A673 (cell line): ENCODE data around the gene DNAH7.

Source experiments
- EZH2 ChIP-seq: fragments of 200-600 bp; sonication (generic); IDR thresholded peaks from 2 replicates; pipeline ENCODE4 v1.6.1; 2017; ENCODE audit warnings: borderline replicate concordance, low read depth, mild to moderate bottlenecking, mixed read lengths, antibody characterized with exemption, low read length; ENCODE audit not compliant: poor library complexity, severe bottlenecking
- TF ChIP-seq, protein P1 (sequence below): fragments of 300-800, 200-600 bp; sonication (generic); conservative IDR thresholded peaks from 2 replicates; pipeline ENCODE4 v1.5.1; 2017; ENCODE audit warnings: low read depth, mild to moderate bottlenecking, antibody characterized with exemption, low read length, moderate library complexity, mixed read lengths

DNA sequence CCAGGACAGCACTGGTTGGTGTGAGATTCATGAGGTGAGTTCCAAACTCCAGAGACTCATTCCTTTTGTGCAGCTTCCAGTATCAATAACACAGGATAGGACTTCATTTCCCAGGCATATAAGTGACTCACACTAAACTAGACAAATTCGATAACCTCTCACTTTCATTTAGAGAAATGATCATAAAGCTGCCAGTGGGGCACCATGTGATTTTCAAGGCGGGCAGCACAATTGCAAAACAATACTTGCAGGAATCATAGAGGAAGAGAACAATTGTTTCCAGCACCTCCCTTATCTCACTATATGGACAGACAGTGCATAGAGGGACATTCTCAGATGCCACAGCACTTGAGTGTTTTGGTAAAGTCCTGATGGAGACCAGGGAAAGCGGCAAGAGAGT, 31.3 kb upstream of the DNAH7 start:
- TF ChIP-seq EZH2: no peak
- TF ChIP-seq, protein P1, sequence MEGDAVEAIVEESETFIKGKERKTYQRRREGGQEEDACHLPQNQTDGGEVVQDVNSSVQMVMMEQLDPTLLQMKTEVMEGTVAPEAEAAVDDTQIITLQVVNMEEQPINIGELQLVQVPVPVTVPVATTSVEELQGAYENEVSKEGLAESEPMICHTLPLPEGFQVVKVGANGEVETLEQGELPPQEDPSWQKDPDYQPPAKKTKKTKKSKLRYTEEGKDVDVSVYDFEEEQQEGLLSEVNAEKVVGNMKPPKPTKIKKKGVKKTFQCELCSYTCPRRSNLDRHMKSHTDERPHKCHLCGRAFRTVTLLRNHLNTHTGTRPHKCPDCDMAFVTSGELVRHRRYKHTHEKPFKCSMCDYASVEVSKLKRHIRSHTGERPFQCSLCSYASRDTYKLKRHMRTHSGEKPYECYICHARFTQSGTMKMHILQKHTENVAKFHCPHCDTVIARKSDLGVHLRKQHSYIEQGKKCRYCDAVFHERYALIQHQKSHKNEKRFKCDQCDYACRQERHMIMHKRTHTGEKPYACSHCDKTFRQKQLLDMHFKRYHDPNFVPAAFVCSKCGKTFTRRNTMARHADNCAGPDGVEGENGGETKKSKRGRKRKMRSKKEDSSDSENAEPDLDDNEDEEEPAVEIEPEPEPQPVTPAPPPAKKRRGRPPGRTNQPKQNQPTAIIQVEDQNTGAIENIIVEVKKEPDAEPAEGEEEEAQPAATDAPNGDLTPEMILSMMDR: no peak
